Measurements from ENCODE around the gene EARS2.
A peak's percentile ranks its signal among the peaks of the same experiment; 100 is the strongest.
"Not testable (repeated sequence)": the region's sequence is repeated elsewhere in the genome, so short reads cannot be mapped to it uniquely, and the experiment has no call there.

The EARS2 gene

GRCh38 chr16:23556881-23557778 is at the start of gene EARS2, which contains the start of gene UBFD1:
Gene EARS2 (minus strand): TSS chr16:23557350. CDS start chr16:23557343, 7 bp downstream.
Gene UBFD1 (plus strand): TSS chr16:23557727. CDS start chr16:23557743, 16 bp downstream.
- peak; percentile 95 for DNase-seq

- DNase-seq: no peak
Observed at GRCh38 chr16:23597003-23597756, 40.0 kb upstream of the EARS2 start.

- peak; percentile 90 for DNase-seq
Observed at GRCh38 chr16:23595951-23596720, 39.0 kb upstream of the EARS2 start, which contains the start of gene NDUFAB1. Gene NDUFAB1 (minus strand): TSS chr16:23596316. CDS start chr16:23596290, 26 bp downstream.

- no peak for DNase-seq
Observed at GRCh38 chr16:23595246-23595950, 38.2 kb upstream of the EARS2 start.

- DNase-seq: no peak
Observed at GRCh38 chr16:23594186-23594585, 37.0 kb upstream of the EARS2 start.

- no peak for DNase-seq
Observed at GRCh38 chr16:23590181-23590580, 33.0 kb upstream of the EARS2 start.

- no peak for DNase-seq
Observed at GRCh38 chr16:23587726-23588125, 30.6 kb upstream of the EARS2 start.

- DNase-seq: no peak
Observed at GRCh38 chr16:23584186-23585076, 27.3 kb upstream of the EARS2 start.

GRCh38 chr16:23583271-23583670 is 26.1 kb upstream of the EARS2 start:
- DNase-seq: not testable (repeated sequence)

- DNase-seq: no peak
Observed at GRCh38 chr16:23581764-23582163, 24.6 kb upstream of the EARS2 start.

GRCh38 chr16:23580391-23580790 is 23.2 kb upstream of the EARS2 start:
- DNase-seq: no peak

GRCh38 chr16:23579371-23579770 is 22.2 kb upstream of the EARS2 start:
- DNase-seq: no peak

- DNase-seq: no peak
Observed at GRCh38 chr16:23578101-23578830, 21.1 kb upstream of the EARS2 start.

GRCh38 chr16:23577493-23577892 is 20.3 kb upstream of the EARS2 start:
- no peak for DNase-seq

- DNase-seq: no peak
Observed at GRCh38 chr16:23575834-23576233, 18.7 kb upstream of the EARS2 start.

GRCh38 chr16:23573817-23574216 is 16.7 kb upstream of the EARS2 start:
- DNase-seq: no peak

GRCh38 chr16:23572394-23572793 is 15.2 kb upstream of the EARS2 start:
- no peak for DNase-seq

GRCh38 chr16:23571895-23572294 is 14.7 kb upstream of the EARS2 start:
- DNase-seq: no peak

- no peak for DNase-seq
Observed at GRCh38 chr16:23570992-23571632, 14.0 kb upstream of the EARS2 start.

- no peak for DNase-seq
Observed at GRCh38 chr16:23567602-23568001, 10.5 kb upstream of the EARS2 start.
